Endothelial cell of hepatic sinusoid (primary cell): Measurements from ENCODE around the gene TIMM9.
"Not testable (repeated sequence)": the region's sequence is repeated elsewhere in the genome, so short reads cannot be mapped to it uniquely, and the experiment has no call there.

Experiments
- in situ Hi-C: cut with HindIII; loops from 2 replicates; pipeline ENCODE4 v1.10.0; 2017; ENCODE audit warnings: low sequenced_read_pairs

Gene TIMM9

DNA sequence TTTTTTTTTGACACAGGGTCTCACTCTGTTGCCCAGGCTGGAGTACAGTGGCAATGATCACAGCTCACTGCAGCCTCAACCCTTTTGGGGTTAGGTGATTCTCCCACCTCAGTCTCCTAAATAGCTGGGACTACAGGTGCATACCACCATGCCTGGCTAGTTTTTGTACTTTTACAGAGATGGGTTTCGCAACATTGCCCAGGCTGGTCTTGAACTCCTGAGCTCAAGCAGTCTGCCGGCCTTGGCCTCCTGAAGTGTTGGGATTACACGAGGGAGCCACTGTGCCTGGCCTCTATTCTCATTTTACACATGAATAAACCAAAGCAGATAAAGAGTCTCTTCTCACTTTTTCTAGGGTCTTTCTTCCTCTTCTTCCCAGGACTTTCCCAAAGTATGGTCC, 28.4 kb downstream of the TIMM9 start:
- in situ Hi-C loops: no loop called here

DNA sequence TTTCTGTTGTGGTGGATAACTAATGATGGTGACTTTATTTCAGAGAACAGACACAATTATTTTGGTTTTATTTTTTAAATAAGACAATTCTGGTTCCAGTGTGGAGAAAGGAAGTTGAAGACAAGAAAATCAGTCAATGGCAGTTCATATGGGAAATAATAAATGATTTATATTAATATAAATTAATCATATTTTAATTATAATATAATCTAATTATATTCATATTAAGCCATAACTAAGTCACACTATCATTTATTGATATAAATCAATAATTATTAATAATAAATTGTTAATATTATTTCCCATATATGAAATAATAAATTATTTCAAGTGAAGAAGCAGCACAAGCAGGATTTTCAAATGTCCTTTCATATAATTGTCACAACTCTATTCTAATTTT, 28.8 kb downstream of the TIMM9 start:
- in situ Hi-C loops: no loop called here

DNA sequence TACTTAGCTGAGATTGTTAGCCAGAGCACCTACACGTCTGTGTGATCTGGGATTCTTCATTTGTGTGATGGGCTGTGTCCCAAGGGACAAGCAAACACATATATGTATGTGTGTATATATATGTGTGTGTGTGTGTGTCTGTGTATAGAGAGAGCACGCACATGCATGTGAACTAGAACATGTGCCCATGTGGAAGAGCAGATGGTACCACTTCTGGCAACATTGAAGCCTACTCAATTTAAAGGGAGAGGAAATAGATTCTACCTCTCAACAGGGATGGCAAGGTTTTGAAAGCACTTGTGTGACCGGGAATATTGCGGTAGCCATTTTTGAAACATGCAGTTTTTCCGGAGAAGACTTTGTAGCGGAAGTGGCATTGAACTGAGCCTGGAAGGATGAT, 30.2 kb downstream of the TIMM9 start:
- in situ Hi-C loops: no loop called here

DNA sequence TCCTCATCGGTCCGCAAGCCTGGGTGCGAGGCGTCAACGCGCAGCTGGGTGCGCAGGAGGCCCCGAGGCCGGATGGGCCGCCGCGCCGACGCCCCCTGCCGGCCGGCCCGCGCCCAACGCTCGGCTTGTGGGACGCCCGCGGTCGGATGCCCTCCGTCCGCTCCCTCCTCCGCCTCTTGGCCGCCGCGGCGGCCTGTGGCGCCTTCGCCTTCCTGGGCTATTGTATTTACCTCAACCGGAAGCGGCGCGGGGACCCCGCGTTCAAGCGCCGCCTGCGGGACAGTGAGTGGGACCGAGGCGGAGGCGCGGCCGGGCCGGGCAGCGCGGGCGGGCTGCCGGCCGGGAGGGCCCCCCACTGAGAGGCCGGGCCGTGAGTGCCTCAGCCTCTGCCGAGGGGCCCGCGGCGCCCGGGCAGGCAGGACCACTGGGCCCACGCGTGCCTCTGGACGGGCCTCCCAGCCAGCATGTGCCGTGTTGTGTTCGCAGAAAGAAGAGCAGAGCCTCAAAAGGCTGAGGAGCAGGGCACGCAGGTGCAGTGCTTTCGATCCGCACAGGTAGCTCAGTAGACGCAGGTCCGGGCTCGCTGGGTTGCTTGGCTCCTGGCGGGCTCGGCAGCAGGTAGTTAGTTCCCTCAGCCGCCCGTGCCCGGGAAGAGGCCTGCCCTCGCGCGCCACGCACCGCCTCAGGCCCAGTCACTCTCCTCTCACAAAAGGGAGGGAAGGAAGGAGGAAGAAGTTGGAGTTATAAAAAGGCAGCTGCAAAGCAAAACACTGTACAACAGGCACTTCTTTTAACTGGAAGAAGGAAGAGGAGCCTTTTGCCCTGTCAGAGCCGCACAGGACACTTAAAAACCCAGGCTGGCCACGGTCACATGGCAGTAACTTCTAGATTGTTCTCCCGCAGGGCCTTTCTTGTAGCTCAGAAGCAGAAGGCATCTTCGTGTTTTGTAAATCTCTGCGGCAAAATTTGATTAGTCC, 31.2 kb downstream of the TIMM9 start, which contains the start of gene TOMM20L:
Gene TOMM20L, plus strand, starts transcription at position 119 of the 977 bp plus-strand sequence. Its CDS starts 28 bp downstream, at position 147.
- in situ Hi-C loops: no loop called here

GRCh38 chr14:58395562-58395811, 31.8 kb downstream of the TIMM9 start:
- in situ Hi-C loops: no loop called here

DNA sequence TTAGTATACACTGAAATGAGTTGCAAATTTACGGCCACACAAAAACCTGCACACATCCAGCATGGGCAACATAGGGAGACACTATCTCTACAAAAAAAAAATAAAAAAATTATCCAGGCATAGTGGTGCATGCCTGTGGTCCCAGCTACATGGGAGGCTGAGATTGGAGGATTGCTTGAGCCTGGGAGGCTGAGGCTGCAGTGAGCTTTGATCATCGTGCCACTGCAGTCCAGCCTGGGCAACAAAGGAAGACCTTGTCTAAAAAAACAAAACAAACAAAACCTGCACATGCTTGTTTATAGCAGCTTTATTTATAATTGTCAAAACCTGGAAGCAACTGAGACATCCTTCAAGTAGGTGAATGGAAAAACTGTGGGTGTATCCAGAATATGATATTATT, 36.5 kb downstream of the TIMM9 start:
- in situ Hi-C loops: no loop called here

DNA sequence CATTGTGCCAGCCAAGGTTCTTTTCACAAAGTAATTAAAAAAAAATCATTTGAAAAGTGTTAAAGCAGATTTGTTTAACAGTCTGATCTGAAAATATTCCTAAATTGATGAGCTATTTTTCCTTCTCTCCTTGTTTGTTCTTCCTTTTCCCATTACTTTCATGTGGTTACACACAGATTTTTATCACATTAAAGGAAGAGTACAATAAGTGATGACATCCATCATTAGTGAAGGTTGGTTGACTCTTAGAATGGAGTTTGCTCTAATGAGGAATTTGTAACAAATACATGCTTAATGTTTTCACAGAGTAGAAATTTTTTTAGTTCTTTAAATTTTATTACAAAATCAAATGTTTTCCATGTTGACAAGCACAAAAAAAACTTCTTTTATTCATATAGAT, 50.5 kb downstream of the TIMM9 start:
- in situ Hi-C loops: no loop called here

GRCh38 chr14:58368956-58369355, 58.4 kb downstream of the TIMM9 start:
- in situ Hi-C loops: no loop called here

GRCh38 chr14:58367296-58367695, 60.0 kb downstream of the TIMM9 start:
- in situ Hi-C loops: no loop called here

DNA sequence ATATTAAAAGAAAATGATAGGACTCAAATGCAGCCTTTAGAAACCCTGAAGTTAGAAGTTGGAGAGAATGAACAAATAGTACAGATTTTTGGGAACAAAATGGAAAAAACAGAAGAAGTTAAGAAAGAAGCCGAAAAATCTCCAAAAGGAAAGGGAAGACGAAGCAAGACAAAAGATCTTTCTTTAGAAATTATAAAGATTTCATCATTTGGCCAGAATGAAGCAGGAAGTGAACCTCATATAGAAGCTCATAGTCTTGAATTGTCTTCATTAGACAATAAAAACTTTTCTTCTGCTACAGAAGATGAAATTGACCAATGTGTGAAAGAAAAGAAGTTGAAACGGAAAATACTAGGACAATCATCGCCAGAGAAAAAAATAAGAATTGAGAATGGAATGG, 63.0 kb downstream of the TIMM9 start:
- in situ Hi-C loops: no loop called here

- in situ Hi-C loops: no loop called here
These were observed 64.4 kb downstream of the TIMM9 start for GRCh38 chr14:58362798-58363412.

- in situ Hi-C loops: not testable (repeated sequence)
These were observed 65.1 kb downstream of the TIMM9 start for GRCh38 chr14:58362272-58362671.
